H1 (cell line): ENCODE measurements around the gene MYL2. TPM values are rescaled to one million over a fixed set of nuclear protein-coding genes. Genes with fewer than 3 reads are reported as not detected.

ENCODE experiments used
- CTCF ChIA-PET: fragments of 300-600 bp; sonication (Branson Sonifier 250); formaldehyde crosslinking; loops from one replicate; lab custom pipeline; 2021; ENCODE audit not compliant: partially characterized antibody; lab: Charles Lee
- POLR2A ChIA-PET: fragments of 300-600 bp; sonication (Branson Sonifier 250); formaldehyde crosslinking; loops from one replicate; lab custom pipeline; 2021; ENCODE audit warnings: inconsistent platforms; ENCODE audit not compliant: partially characterized antibody; lab: Charles Lee
- DNase-seq, 2 experiments: peaks; one replicate each; pipeline versions ENCODE4 v3.0.0 to v3.0.0-alpha.2; 2010 to 2022; ENCODE audit warnings: low spot score in 2 of 2, low read depth in 1 of 2, mixed read lengths in 1 of 2
- FAIRE-seq: peaks from 2 replicates; lab custom pipeline; 2011; peaks lifted over from hg19 to GRCh38; lab: Jason Lieb, UNC
- H2AFZ ChIP-seq: 2 replicates; pipeline ENCODE4 v1.8.1; 2012; ENCODE audit warnings: low read length, inconsistent platforms
- H2AK5ac ChIP-seq: 2 replicates; pipeline ENCODE4 v1.6.1; 2013; ENCODE audit warnings: low read depth, low read length
- H2BK120ac ChIP-seq: replicated peaks from 2 replicates; pipeline ENCODE3; 2013; ENCODE audit warnings: low read depth, low read length, inconsistent platforms
- H2BK12ac ChIP-seq: 2 replicates; pipeline ENCODE4 v1.6.1; 2013; ENCODE audit warnings: low read depth, low read length
- H2BK15ac ChIP-seq: 2 replicates; pipeline ENCODE4 v1.6.1; 2013; ENCODE audit warnings: low read length
- H2BK20ac ChIP-seq: 2 replicates; pipeline ENCODE4 v1.6.1; 2013; ENCODE audit warnings: low read length
- H2BK5ac ChIP-seq: 2 replicates; pipeline ENCODE4 v1.6.1; 2013; ENCODE audit warnings: low read depth, low read length
- H3K14ac ChIP-seq: 2 replicates; pipeline ENCODE4 v1.6.1; 2013; ENCODE audit warnings: inconsistent platforms; ENCODE audit not compliant: insufficient read length
- H3K18ac ChIP-seq: 2 replicates; pipeline ENCODE4 v1.6.1; 2013; ENCODE audit warnings: low read length; ENCODE audit errors: extremely low read depth
- H3K23ac ChIP-seq: 2 replicates; pipeline ENCODE4 v1.6.1; 2013; ENCODE audit warnings: inconsistent platforms; ENCODE audit not compliant: insufficient read length
- H3K23me2 ChIP-seq: 2 replicates; pipeline ENCODE4 v1.6.1; 2013; ENCODE audit warnings: low read depth, low read length
- H3K27ac ChIP-seq: 2 replicates; pipeline ENCODE4 v1.6.1; 2011; ENCODE audit warnings: low read depth, low read length, inconsistent platforms
- H3K27me3 ChIP-seq, 4 experiments: replicated peaks in 1 of 4; 1 replicate in 1 of 4; 2 replicates in 3 of 4; pipeline versions ENCODE4 v1.6.1 to v1.8.1; 2011 to 2013; ENCODE audit warnings: low read length in 3 of 4, mild to moderate bottlenecking in 3 of 4, inconsistent platforms in 2 of 4, mixed read lengths in 2 of 4, moderate library complexity in 1 of 4; ENCODE audit not compliant: control insufficient read depth in 3 of 4, insufficient read depth in 3 of 4; ENCODE audit errors: extremely low read depth in 1 of 4
- H3K36me3 ChIP-seq, 4 experiments: 2 replicates each; pipeline versions ENCODE4 v1.6.1 to v1.8.1; 2011 to 2013; ENCODE audit warnings: mild to moderate bottlenecking in 4 of 4, low read length in 3 of 4, moderate library complexity in 2 of 4, control low read depth in 1 of 4, inconsistent platforms in 1 of 4; ENCODE audit not compliant: insufficient read depth in 4 of 4, control insufficient read depth in 2 of 4
- H3K4ac ChIP-seq: replicated peaks from 2 replicates; pipeline ENCODE3; 2013; ENCODE audit warnings: low read length, low read depth, mixed read lengths, inconsistent platforms; ENCODE audit not compliant: insufficient read length
- H3K4me1 ChIP-seq, 4 experiments: replicated peaks in 1 of 4; 1 replicate in 1 of 4; 2 replicates in 3 of 4; pipeline versions ENCODE4 v1.6.1 to v1.8.1; 2011 to 2013; ENCODE audit warnings: low read length in 3 of 4, inconsistent platforms in 2 of 4, mixed read lengths in 1 of 4; ENCODE audit not compliant: insufficient read depth in 4 of 4, control insufficient read depth in 3 of 4
- H3K4me2 ChIP-seq, 2 experiments: 2 replicates each; pipeline versions ENCODE4 v1.6.1 to v1.8.1; 2011 to 2013; ENCODE audit warnings: low read depth in 2 of 2, low read length in 2 of 2, control low read depth in 1 of 2, inconsistent platforms in 1 of 2, mild to moderate bottlenecking in 1 of 2; ENCODE audit not compliant: insufficient read depth in 1 of 2
- H3K4me3 ChIP-seq, 4 experiments: fragments of 200-600, 300-600 bp in 1 of 4; sonication (generic), shearing (Covaris generic), sonication (Bioruptor Twin) in 1 of 4; 2 replicates each; pipeline versions ENCODE4 v1.5.1 to v1.8.1; 2011 to 2016; ENCODE audit warnings: low read length in 4 of 4, low read depth in 3 of 4, control low read depth in 2 of 4, inconsistent platforms in 2 of 4, mild to moderate bottlenecking in 2 of 4, mixed read lengths in 1 of 4, moderate library complexity in 1 of 4; ENCODE audit not compliant: insufficient read depth in 2 of 4; ENCODE audit errors: extremely low read depth in 1 of 4
- H3K56ac ChIP-seq: replicated peaks from 2 replicates; pipeline ENCODE3; 2013; ENCODE audit warnings: low read depth, mild to moderate bottlenecking, mixed read lengths, low read length, inconsistent platforms; ENCODE audit not compliant: insufficient read length
- H3K79me1 ChIP-seq: 2 replicates; pipeline ENCODE4 v1.6.1; 2013; ENCODE audit warnings: low read depth, low read length, control low read depth
- H3K79me2 ChIP-seq, 2 experiments: 2 replicates each; pipeline versions ENCODE4 v1.6.1 to v1.8.1; 2012 to 2013; ENCODE audit warnings: low read length in 2 of 2, mild to moderate bottlenecking in 2 of 2, inconsistent platforms in 1 of 2; ENCODE audit not compliant: insufficient read depth in 2 of 2, control insufficient read depth in 1 of 2
- H3K9ac ChIP-seq, 4 experiments: replicated peaks in 1 of 4; 1 replicate in 1 of 4; 2 replicates in 3 of 4; pipeline versions ENCODE4 v1.6.1 to v1.8.1; 2011 to 2013; ENCODE audit warnings: low read depth in 3 of 4, low read length in 3 of 4, control low read depth in 2 of 4, mild to moderate bottlenecking in 2 of 4, moderate library complexity in 2 of 4, inconsistent platforms in 1 of 4; ENCODE audit errors: extremely low read depth in 1 of 4
- H3K9me3 ChIP-seq, 2 experiments: 2 replicates each; pipeline versions ENCODE4 v1.6.1 to v1.8.1; 2012 to 2013; ENCODE audit warnings: mild to moderate bottlenecking in 2 of 2, moderate library complexity in 2 of 2, control low read depth in 1 of 2, inconsistent platforms in 1 of 2, low read depth in 1 of 2, low read length in 1 of 2, mixed read lengths in 1 of 2; ENCODE audit not compliant: insufficient read depth in 2 of 2
- H4K20me1 ChIP-seq, 2 experiments: replicated peaks in 1 of 2; 2 replicates each; pipeline versions ENCODE3 to v1.8.1; 2011 to 2013; ENCODE audit warnings: inconsistent platforms in 2 of 2, low read length in 2 of 2, mild to moderate bottlenecking in 1 of 2; ENCODE audit not compliant: insufficient read depth in 2 of 2, control insufficient read depth in 1 of 2
- H4K5ac ChIP-seq: 2 replicates; pipeline ENCODE4 v1.6.1; 2013; ENCODE audit warnings: low read length, low read depth, mixed read lengths, inconsistent platforms; ENCODE audit not compliant: insufficient read length
- H4K8ac ChIP-seq: 2 replicates; pipeline ENCODE4 v1.8.0; 2013; ENCODE audit warnings: mild to moderate bottlenecking, moderate library complexity, low read length, inconsistent platforms; ENCODE audit not compliant: insufficient read depth; ENCODE audit errors: extremely low read depth
- H4K91ac ChIP-seq: replicated peaks from 2 replicates; pipeline ENCODE3; 2013; ENCODE audit warnings: low read length, mixed read lengths, inconsistent platforms; ENCODE audit not compliant: insufficient read length
- CBX8 ChIP-seq: fragments of 300-800, 300-1000 bp; sonication (generic); IDR thresholded peaks from 2 replicates; pipeline ENCODE4 v1.7.1; 2016; ENCODE audit warnings: low read depth, low read length, borderline replicate concordance
- HDAC2 ChIP-seq, 2 experiments: fragments of 300-600 bp in 1 of 2; sonication (generic) in 1 of 2; IDR thresholded peaks; 2 replicates each; pipeline ENCODE4 v1.6.1; 2011 to 2012; ENCODE audit warnings: low read depth in 2 of 2, low read length in 2 of 2, mild to moderate bottlenecking in 2 of 2, moderate library complexity in 2 of 2, borderline replicate concordance in 1 of 2, inconsistent platforms in 1 of 2
- RAD21 ChIP-seq, 2 experiments: IDR thresholded peaks in 1 of 2; conservative IDR thresholded peaks in 1 of 2; 2 replicates each; pipeline ENCODE4 v1.6.1; 2011; ENCODE audit warnings: low read depth in 2 of 2, low read length in 2 of 2, improper control_type of control experiment in 1 of 2, inconsistent platforms in 1 of 2, mild to moderate bottlenecking in 1 of 2, moderate library complexity in 1 of 2
- WGBS, 2 experiments: shearing (Covaris generic) in 1 of 2; methylation state at CpG; one replicate each; pipeline versions ENCODE4 v1.1.6 to v1.1.7; 2013 to 2015; ENCODE audit warnings: low lambda C conversion rate in 2 of 2, mixed read lengths in 2 of 2, inconsistent platforms in 1 of 2, low coverage in 1 of 2, missing lambda C conversion rate in 1 of 2; ENCODE audit not compliant: insufficient replicate concordance in 2 of 2, insufficient coverage in 1 of 2, insufficient read length in 1 of 2; ENCODE audit errors: extremely low coverage in 1 of 2, missing lambda C conversion rate in 1 of 2; 5-methylcytosine and 5-hydroxymethylcytosine counted together
- polyA plus RNA-seq, 7 experiments: library from polyadenylated mRNA; depleted of rRNA in 3 of 7; stranded (reverse) in 5 of 7; unstranded in 2 of 7; fragments of >200 nt in 5 of 7; fragments of 200-250 nt in 2 of 7; gene quantifications; 1 replicate in 5 of 7; 2 replicates in 1 of 7; 4 replicates in 1 of 7; pipeline versions ENCODE4 v1.2.1 to v1.2.3, GENCODE V29; 2011 to 2013; ENCODE audit warnings: missing spikeins in 2 of 7, mixed read lengths in 2 of 7
- total RNA-seq: library from RNA; stranded (reverse); fragmentation: NEBNext Ultra II Directional; extraction: Animal tissue kit (Norgen Biotek cat#: 25700); gene quantifications from 2 replicates; pipeline ENCODE4 v1.2.1, GENCODE V29; 2021
- TF ChIP-seq, protein P1 (sequence below), 3 experiments: IDR thresholded peaks; 1 replicate in 2 of 3; 2 replicates in 1 of 3; pipeline versions ENCODE4 v1.5.1 to v1.6.1; 2011; ENCODE audit warnings: low read length in 3 of 3, mild to moderate bottlenecking in 3 of 3, inconsistent platforms in 2 of 3, low read depth in 1 of 3, moderate library complexity in 1 of 3; ENCODE audit not compliant: insufficient read depth in 1 of 3; ENCODE audit errors: control extremely low read depth in 1 of 3
- TF ChIP-seq, protein P2 (sequence below): IDR thresholded peaks from 2 replicates; pipeline ENCODE4 v1.6.1; 2012; ENCODE audit warnings: inconsistent platforms
- TF ChIP-seq, protein P3 (sequence below): IDR thresholded peaks from 2 replicates; pipeline ENCODE4 v1.6.1; 2012; ENCODE audit warnings: inconsistent platforms

The MYL2 gene
- total and polyA plus RNA-seq, 2 of the 8 experiments (the other 6 are each of a cell fraction or from before 2014, with no cell fraction given), result not detected

DNA sequence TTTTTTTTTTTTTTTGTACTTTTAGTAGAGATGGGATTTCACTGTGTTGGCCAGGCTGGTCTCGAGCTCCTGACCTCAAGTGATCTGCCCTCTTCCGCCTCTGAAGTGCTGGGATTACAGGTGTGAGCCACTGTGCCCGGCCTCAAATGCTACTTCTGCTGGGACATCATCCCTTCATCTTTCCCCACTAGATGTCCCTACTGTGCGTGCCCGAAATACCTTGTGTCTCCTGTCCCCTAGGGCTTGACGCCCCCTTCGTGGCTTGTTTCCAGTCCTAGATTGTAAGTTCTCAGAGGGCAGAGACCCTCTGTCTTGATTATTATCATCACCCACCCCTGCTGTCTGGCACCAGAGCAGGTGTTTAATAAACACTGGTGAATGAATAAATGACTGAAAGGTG is 58.6 kb downstream of the MYL2 start:
- no peak overlapping the region for H4K91ac ChIP-seq
- no peak overlapping the region for H3K23ac ChIP-seq
- H3K56ac ChIP-seq, result no peak overlapping the region
- FAIRE-seq (no peak), DNase-seq (no peak)
- no peaks in the 10 kb centered on the region for H3K36me3 ChIP-seq
- no peaks in the 10 kb centered on the region for H3K79me1 ChIP-seq
- TF ChIP-seq, protein P1, sequence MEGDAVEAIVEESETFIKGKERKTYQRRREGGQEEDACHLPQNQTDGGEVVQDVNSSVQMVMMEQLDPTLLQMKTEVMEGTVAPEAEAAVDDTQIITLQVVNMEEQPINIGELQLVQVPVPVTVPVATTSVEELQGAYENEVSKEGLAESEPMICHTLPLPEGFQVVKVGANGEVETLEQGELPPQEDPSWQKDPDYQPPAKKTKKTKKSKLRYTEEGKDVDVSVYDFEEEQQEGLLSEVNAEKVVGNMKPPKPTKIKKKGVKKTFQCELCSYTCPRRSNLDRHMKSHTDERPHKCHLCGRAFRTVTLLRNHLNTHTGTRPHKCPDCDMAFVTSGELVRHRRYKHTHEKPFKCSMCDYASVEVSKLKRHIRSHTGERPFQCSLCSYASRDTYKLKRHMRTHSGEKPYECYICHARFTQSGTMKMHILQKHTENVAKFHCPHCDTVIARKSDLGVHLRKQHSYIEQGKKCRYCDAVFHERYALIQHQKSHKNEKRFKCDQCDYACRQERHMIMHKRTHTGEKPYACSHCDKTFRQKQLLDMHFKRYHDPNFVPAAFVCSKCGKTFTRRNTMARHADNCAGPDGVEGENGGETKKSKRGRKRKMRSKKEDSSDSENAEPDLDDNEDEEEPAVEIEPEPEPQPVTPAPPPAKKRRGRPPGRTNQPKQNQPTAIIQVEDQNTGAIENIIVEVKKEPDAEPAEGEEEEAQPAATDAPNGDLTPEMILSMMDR (IDR thresholded peaks at IDR 0.05; ENCODE audit: control extremely low read depth in 1 of 3, insufficient read depth in 1 of 3, low read depth in 1 of 3, low read length in 3 of 3), result peak; percentile 30 to 51 (median 49)
- TF ChIP-seq, protein P2, sequence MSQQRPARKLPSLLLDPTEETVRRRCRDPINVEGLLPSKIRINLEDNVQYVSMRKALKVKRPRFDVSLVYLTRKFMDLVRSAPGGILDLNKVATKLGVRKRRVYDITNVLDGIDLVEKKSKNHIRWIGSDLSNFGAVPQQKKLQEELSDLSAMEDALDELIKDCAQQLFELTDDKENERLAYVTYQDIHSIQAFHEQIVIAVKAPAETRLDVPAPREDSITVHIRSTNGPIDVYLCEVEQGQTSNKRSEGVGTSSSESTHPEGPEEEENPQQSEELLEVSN, result peak; percentile 58
- peak; percentile 23 to 32; a peak in 2 of 4 replicates for TF ChIP-seq RAD21 (IDR thresholded peaks at IDR 0.05 in 1 of 2, conservative IDR thresholded peaks at IDR 0.05 in 1 of 2; ENCODE audit: low read depth in 2 of 2, low read length in 2 of 2)
- TF ChIP-seq HDAC2 (IDR thresholded peaks at IDR 0.05; ENCODE audit: borderline replicate concordance in 1 of 2, low read depth in 2 of 2, low read length in 2 of 2), result no peak
- no peak for TF ChIP-seq CBX8
- TF ChIP-seq, protein P3, sequence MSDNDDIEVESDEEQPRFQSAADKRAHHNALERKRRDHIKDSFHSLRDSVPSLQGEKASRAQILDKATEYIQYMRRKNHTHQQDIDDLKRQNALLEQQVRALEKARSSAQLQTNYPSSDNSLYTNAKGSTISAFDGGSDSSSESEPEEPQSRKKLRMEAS, result peak; percentile 57
- 69% methylated on average over 7 of the region's 7 CpGs; no CpG with 5 or more reads in 1 of the 2 experiments for WGBS, 2 experiments
- H3K23me2 ChIP-seq, result no peaks in the 10 kb centered on the region
- H3K4me2 ChIP-seq, result 0 out of 4 replicates have a peak overlapping the region, but pooled peaks of 1 of the 2 experiments have one; percentile 44
- H3K4me1 ChIP-seq, result peaks cover 0 to 23% (median 5%) of the 10 kb centered on the region in 4 experiments; a peak in 5 of 7 replicates
- H2BK120ac ChIP-seq, result no peak overlapping the region
- no peak overlapping the region for H3K9ac ChIP-seq
- no peak overlapping the region for H2BK12ac ChIP-seq
- no peak overlapping the region for H4K5ac ChIP-seq
- no peak overlapping the region for H4K8ac ChIP-seq
- no peak overlapping the region; the same call in 1 of the 2 replicates for H2BK15ac ChIP-seq
- no peak overlapping the region for H3K14ac ChIP-seq
- H3K4me3 ChIP-seq, result no peak overlapping the region
- H2AFZ ChIP-seq, result no peak overlapping the region
- no peak overlapping the region; the same call in 1 of the 2 replicates for H2AK5ac ChIP-seq
- no peaks in the 10 kb centered on the region for H4K20me1 ChIP-seq
- no peaks in the 10 kb centered on the region for H3K9me3 ChIP-seq
- H3K18ac ChIP-seq, result no peak overlapping the region
- no peak overlapping the region for H3K27ac ChIP-seq
- no peaks in the 10 kb centered on the region for H3K79me2 ChIP-seq
- no peaks in the 10 kb centered on the region for H3K27me3 ChIP-seq
- no peak overlapping the region for H3K4ac ChIP-seq
- ChIA-PET POLR2A (no interaction called here), CTCF (interaction anchor here (0.8 to 3.2 kb wide), 10 partner anchors 13 to 231 kb away, joined by 3 to 19 read pairs (median 4); partner anchors contain the start of gene CCDC63)
- H2BK5ac ChIP-seq, result no peak overlapping the region
- H2BK20ac ChIP-seq, result no peak overlapping the region
